22Rv1 (cell line): ENCODE data around the gene KCTD5.

ENCODE experiments used
- CTCF ChIP-seq: fragments of 450-650 bp; IDR thresholded peaks from 2 replicates; pipeline ENCODE4 v1.5.1; 2017; ENCODE audit warnings: mild to moderate bottlenecking
- ZFX ChIP-seq: fragments of 450-650 bp; IDR thresholded peaks from 2 replicates; pipeline ENCODE4 v1.6.1; 2017; ENCODE audit warnings: antibody characterized with exemption, borderline replicate concordance

GRCh38 chr16:2710021-2710710 lies 27.8 kb downstream of the KCTD5 start:
- TF ChIP-seq CTCF: no peak
- no peak for TF ChIP-seq ZFX
